ENCODE results near the gene NISCH.

The NISCH gene

GRCh38 chr3:52527039-52527731 lies 71.8 kb downstream of the NISCH start:
- DNase-seq (ENCODE audit: low read depth): no peak

- no peak for DNase-seq (ENCODE audit: low read depth)
Measured at GRCh38 chr3:52527732-52528585, 72.6 kb downstream of the NISCH start.

GRCh38 chr3:52528586-52529375 lies 73.4 kb downstream of the NISCH start:
- no peak for DNase-seq (ENCODE audit: low read depth)

GRCh38 chr3:52529376-52530333 lies 74.3 kb downstream of the NISCH start:
- DNase-seq (ENCODE audit: low read depth): peak; percentile 55

- DNase-seq (ENCODE audit: low read depth): no peak
Measured at GRCh38 chr3:52530918-52531826, 75.8 kb downstream of the NISCH start.

- no peak for DNase-seq (ENCODE audit: low read depth)
Measured at GRCh38 chr3:52531860-52532516, 76.6 kb downstream of the NISCH start.

GRCh38 chr3:52532517-52532837 lies 77.1 kb downstream of the NISCH start:
- DNase-seq (ENCODE audit: low read depth): no peak

GRCh38 chr3:52532838-52533622 lies 77.6 kb downstream of the NISCH start:
- DNase-seq (ENCODE audit: low read depth): no peak

GRCh38 chr3:52533623-52534280 lies 78.3 kb downstream of the NISCH start, which contains the start of gene NT5DC2:
Gene NT5DC2, minus strand, starts transcription at chr3:52533857. Its CDS starts 120 bp downstream, at chr3:52533737.
- peak; percentile 68 for DNase-seq (ENCODE audit: low read depth)

- peak; percentile 33 for DNase-seq (ENCODE audit: low read depth)
Measured at GRCh38 chr3:52534281-52535183, 79.1 kb downstream of the NISCH start.

GRCh38 chr3:52535411-52536111 lies 80.2 kb downstream of the NISCH start:
- DNase-seq (ENCODE audit: low read depth): no peak

- DNase-seq (ENCODE audit: low read depth): no peak
Measured at GRCh38 chr3:52536112-52536368, 80.6 kb downstream of the NISCH start.

- DNase-seq (ENCODE audit: low read depth): peak; percentile 98
Measured at GRCh38 chr3:52536369-52537164, 81.2 kb downstream of the NISCH start, which contains the start of gene UQCC5. Gene UQCC5, plus strand, starts transcription at chr3:52536605. Its CDS starts 151 bp downstream, at chr3:52536756.

- DNase-seq (ENCODE audit: low read depth): no peak
Measured at GRCh38 chr3:52537165-52537620, 81.8 kb downstream of the NISCH start.

- no peak for DNase-seq (ENCODE audit: low read depth)
Measured at GRCh38 chr3:52537726-52538421, 82.5 kb downstream of the NISCH start.
